HCT116 (cell line): ENCODE measurements around the gene GFOD2. TPM values are rescaled to one million over a fixed set of nuclear protein-coding genes. Genes with fewer than 3 reads are reported as not detected.

ENCODE experiments used
- ATAC-seq: fragments of 200-7000 bp; cut with Tn5 transposase; 2 replicates; pipeline ENCODE4 v1.9.1; 2020; ENCODE audit warnings: mild to moderate bottlenecking, moderate library complexity
- BruUV-seq: library from RNA; stranded (reverse); fragments of 400-500 nt; replicated peaks from 2 replicates; lab custom pipeline; 2021; lab: Mats Ljungman, UMichigan
- CTCF ChIA-PET: fragments of 300-600 bp; sonication (Branson Sonifier 250); formaldehyde crosslinking; loops from one replicate; lab custom pipeline; 2021; ENCODE audit warnings: antibody characterized with exemption; lab: Charles Lee
- POLR2A ChIA-PET: fragments of 300-600, 350-600 bp; sonication (Branson Sonifier 250); formaldehyde crosslinking; loops from one replicate; lab custom pipeline; 2021; ENCODE audit warnings: antibody characterized with exemption; lab: Charles Lee
- RAD21 ChIA-PET, 2 experiments: fragments of 300-600 bp; sonication (Branson Sonifier 250); formaldehyde crosslinking; loops; one replicate each; lab custom pipeline; 2023; ENCODE audit warnings: low total read pairs in 2 of 2; ENCODE audit not compliant: uncharacterized antibody in 2 of 2, unreplicated experiment in 2 of 2, low non-redundant PET in 1 of 2; lab: Charles Lee
- DNase-seq: peaks from one replicate; pipeline ENCODE4 v3.0.0-alpha.2; 2010; ENCODE audit warnings: low read depth, low spot score
- H2AFZ ChIP-seq: fragments of 200-600 bp; shearing (Covaris generic), sonication (generic); 2 replicates; pipeline ENCODE4 v1.6.1; 2017; ENCODE audit warnings: low read depth, mixed run types, mixed read lengths, antibody characterized with exemption, low read length; ENCODE audit not compliant: poor library complexity, severe bottlenecking
- H3K27ac ChIP-seq: 2 replicates; pipeline ENCODE4 v1.5.1; 2012; ENCODE audit warnings: low read depth, low read length
- H3K27me3 ChIP-seq: fragments of 200-600 bp; sonication (generic); 2 replicates; pipeline ENCODE4 v1.6.1; 2016; ENCODE audit warnings: mixed run types, low read length, mixed read lengths; ENCODE audit not compliant: insufficient read depth
- H3K36me3 ChIP-seq, 2 experiments: fragments of 200-500 bp in 1 of 2; fragments of 200-600 bp in 1 of 2; sonication (Bioruptor generic) in 1 of 2; sonication (generic) in 1 of 2; 2 replicates each; pipeline versions ENCODE4 v1.5.1 to v1.6.1; 2014 to 2016; ENCODE audit warnings: low read length in 2 of 2, inconsistent platforms in 1 of 2, mixed read lengths in 1 of 2, mixed run types in 1 of 2; ENCODE audit not compliant: insufficient read depth in 2 of 2, control insufficient read depth in 1 of 2
- H3K4me1 ChIP-seq, 2 experiments: fragments of 200-600 bp in 1 of 2; sonication (generic) in 1 of 2; 2 replicates each; pipeline versions ENCODE4 v1.5.1 to v1.6.1; 2012 to 2017; ENCODE audit warnings: low read length in 2 of 2, inconsistent platforms in 1 of 2, mild to moderate bottlenecking in 1 of 2, mixed read lengths in 1 of 2, mixed run types in 1 of 2, moderate library complexity in 1 of 2; ENCODE audit not compliant: insufficient read depth in 2 of 2, control insufficient read depth in 1 of 2
- H3K4me2 ChIP-seq: fragments of 200-600 bp; sonication (generic); 2 replicates; pipeline ENCODE4 v1.6.1; 2017; ENCODE audit warnings: mixed run types, low read length, mixed read lengths
- H3K4me3 ChIP-seq, 2 experiments: fragments of 200-600 bp in 1 of 2; sonication (generic) in 1 of 2; replicated peaks in 1 of 2; 2 replicates each; pipeline ENCODE4 v1.5.1; 2011 to 2016; ENCODE audit warnings: low read length in 2 of 2, control low read depth in 1 of 2, low read depth in 1 of 2, mild to moderate bottlenecking in 1 of 2, mixed read lengths in 1 of 2, mixed run types in 1 of 2
- H3K79me2 ChIP-seq: fragments of 200-600 bp; sonication (generic); 2 replicates; pipeline ENCODE4 v1.6.1; 2017; ENCODE audit warnings: mild to moderate bottlenecking, mixed run types, low read length, moderate library complexity, mixed read lengths; ENCODE audit not compliant: insufficient read depth
- H3K9ac ChIP-seq: fragments of 200-600 bp; sonication (generic); 2 replicates; pipeline ENCODE4 v1.6.1; 2016; ENCODE audit warnings: low read length, mixed read lengths
- H3K9me2 ChIP-seq: fragments of 200-600 bp; sonication (generic), shearing (Covaris generic); 2 replicates; pipeline ENCODE4 v1.6.1; 2017; ENCODE audit warnings: mixed run types, mild to moderate bottlenecking, moderate library complexity; ENCODE audit not compliant: insufficient read depth
- H3K9me3 ChIP-seq, 2 experiments: fragments of 200-500 bp in 1 of 2; fragments of 200-600 bp in 1 of 2; sonication (Bioruptor generic) in 1 of 2; sonication (generic) in 1 of 2; 2 replicates each; pipeline ENCODE4 v1.6.1; 2014 to 2017; ENCODE audit warnings: low read length in 2 of 2, mixed read lengths in 2 of 2, inconsistent platforms in 1 of 2, low read depth in 1 of 2, mild to moderate bottlenecking in 1 of 2, mixed run types in 1 of 2, moderate library complexity in 1 of 2; ENCODE audit not compliant: control insufficient read depth in 1 of 2, insufficient read depth in 1 of 2
- H4K20me1 ChIP-seq: fragments of 200-600 bp; sonication (generic), shearing (Covaris generic); 2 replicates; pipeline ENCODE4 v1.6.1; 2017; ENCODE audit warnings: mixed run types, mild to moderate bottlenecking, moderate library complexity; ENCODE audit not compliant: insufficient read depth
- EGR1 ChIP-seq: IDR thresholded peaks from 2 replicates; pipeline ENCODE4 v1.6.1; 2012; ENCODE audit warnings: low read depth
- ELF1 ChIP-seq: IDR thresholded peaks from 2 replicates; pipeline ENCODE4 v1.6.1; 2012; ENCODE audit warnings: low read depth, borderline replicate concordance
- EZH2 ChIP-seq: fragments of 200-600 bp; sonication (generic); IDR thresholded peaks from 2 replicates; pipeline ENCODE4 v1.6.1; 2017; ENCODE audit warnings: antibody characterized with exemption, mixed run types
- EZH2phosphoT487 ChIP-seq: fragments of 200-600 bp; IDR thresholded peaks from 2 replicates; pipeline ENCODE4 v1.6.1; 2018; ENCODE audit warnings: antibody characterized with exemption, borderline replicate concordance
- JUND ChIP-seq: IDR thresholded peaks from 2 replicates; pipeline ENCODE4 v1.6.1; 2012
- RAD21 ChIP-seq: IDR thresholded peaks from 2 replicates; pipeline ENCODE4 v1.6.1; 2012; ENCODE audit warnings: low read depth, mild to moderate bottlenecking
- SIN3A ChIP-seq: IDR thresholded peaks from 2 replicates; pipeline ENCODE4 v1.6.1; 2012; ENCODE audit warnings: low read depth
- SP1 ChIP-seq: IDR thresholded peaks from 2 replicates; pipeline ENCODE4 v1.6.1; 2012; ENCODE audit warnings: low read depth
- TCF7L2 ChIP-seq: IDR thresholded peaks from 2 replicates; pipeline ENCODE4 v1.7.0; 2011; ENCODE audit warnings: borderline replicate concordance, inconsistent platforms; ENCODE audit not compliant: insufficient read depth, insufficient read length; ENCODE audit errors: extremely low read depth
- intact Hi-C: fragments of 100-400 bp; cut with micrococcal nuclease; formaldehyde crosslinking; loops from 2 replicates; pipeline ENCODE4 v1.10.0; 2022
- total RNA-seq: library from RNA; stranded (reverse); gene quantifications from one replicate; pipeline ENCODE4 v1.2.1, GENCODE V29; 2021; ENCODE audit not compliant: unreplicated experiment
- TF ChIP-seq, protein P1 (sequence below): IDR thresholded peaks from 2 replicates; pipeline ENCODE4 v1.6.1; 2012; ENCODE audit warnings: low read depth
- TF ChIP-seq, protein P2 (sequence below): IDR thresholded peaks from 2 replicates; pipeline ENCODE4 v1.6.1; 2012

GFOD2 gene
- total RNA-seq, 1 experiment from 2014 or later: 17.4 TPM

GRCh38 chr16:67650023-67650422 lies 69.1 kb downstream of the GFOD2 start:
- H3K9me3 ChIP-seq: no peaks in the 10 kb centered on the region
- ATAC-seq (no peak), DNase-seq (no peak)
- POLR2A ChIA-PET: no interaction called here
- H3K9ac ChIP-seq: no peak overlapping the region
- no peak for TF ChIP-seq RAD21
- TF ChIP-seq ELF1: no peak
- TF ChIP-seq EGR1: no peak
- no peak for TF ChIP-seq EZH2phosphoT487
- no peak for TF ChIP-seq SP1
- TF ChIP-seq, protein P1, sequence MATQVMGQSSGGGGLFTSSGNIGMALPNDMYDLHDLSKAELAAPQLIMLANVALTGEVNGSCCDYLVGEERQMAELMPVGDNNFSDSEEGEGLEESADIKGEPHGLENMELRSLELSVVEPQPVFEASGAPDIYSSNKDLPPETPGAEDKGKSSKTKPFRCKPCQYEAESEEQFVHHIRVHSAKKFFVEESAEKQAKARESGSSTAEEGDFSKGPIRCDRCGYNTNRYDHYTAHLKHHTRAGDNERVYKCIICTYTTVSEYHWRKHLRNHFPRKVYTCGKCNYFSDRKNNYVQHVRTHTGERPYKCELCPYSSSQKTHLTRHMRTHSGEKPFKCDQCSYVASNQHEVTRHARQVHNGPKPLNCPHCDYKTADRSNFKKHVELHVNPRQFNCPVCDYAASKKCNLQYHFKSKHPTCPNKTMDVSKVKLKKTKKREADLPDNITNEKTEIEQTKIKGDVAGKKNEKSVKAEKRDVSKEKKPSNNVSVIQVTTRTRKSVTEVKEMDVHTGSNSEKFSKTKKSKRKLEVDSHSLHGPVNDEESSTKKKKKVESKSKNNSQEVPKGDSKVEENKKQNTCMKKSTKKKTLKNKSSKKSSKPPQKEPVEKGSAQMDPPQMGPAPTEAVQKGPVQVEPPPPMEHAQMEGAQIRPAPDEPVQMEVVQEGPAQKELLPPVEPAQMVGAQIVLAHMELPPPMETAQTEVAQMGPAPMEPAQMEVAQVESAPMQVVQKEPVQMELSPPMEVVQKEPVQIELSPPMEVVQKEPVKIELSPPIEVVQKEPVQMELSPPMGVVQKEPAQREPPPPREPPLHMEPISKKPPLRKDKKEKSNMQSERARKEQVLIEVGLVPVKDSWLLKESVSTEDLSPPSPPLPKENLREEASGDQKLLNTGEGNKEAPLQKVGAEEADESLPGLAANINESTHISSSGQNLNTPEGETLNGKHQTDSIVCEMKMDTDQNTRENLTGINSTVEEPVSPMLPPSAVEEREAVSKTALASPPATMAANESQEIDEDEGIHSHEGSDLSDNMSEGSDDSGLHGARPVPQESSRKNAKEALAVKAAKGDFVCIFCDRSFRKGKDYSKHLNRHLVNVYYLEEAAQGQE: no peak
- TF ChIP-seq TCF7L2: no peak
- TF ChIP-seq SIN3A: no peak
- TF ChIP-seq EZH2: no peak
- TF ChIP-seq, protein P2, sequence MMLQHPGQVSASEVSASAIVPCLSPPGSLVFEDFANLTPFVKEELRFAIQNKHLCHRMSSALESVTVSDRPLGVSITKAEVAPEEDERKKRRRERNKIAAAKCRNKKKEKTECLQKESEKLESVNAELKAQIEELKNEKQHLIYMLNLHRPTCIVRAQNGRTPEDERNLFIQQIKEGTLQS: no peak
- TF ChIP-seq JUND: no peak
- H3K27me3 ChIP-seq: no peaks in the 10 kb centered on the region
- H3K4me3 ChIP-seq: no peak overlapping the region
- H3K36me3 ChIP-seq: no peaks in the 10 kb centered on the region
- peaks cover 2% of the 10 kb centered on the region; the same call in 1 of the 2 replicates for H3K79me2 ChIP-seq
- H3K27ac ChIP-seq: no peak overlapping the region
- RAD21 ChIA-PET: no interaction called here
- CTCF ChIA-PET: no interaction called here
- no peaks in the 10 kb centered on the region for H3K9me2 ChIP-seq
- intact Hi-C loops: no loop called here
- no peak overlapping the region for H2AFZ ChIP-seq
- no peaks in the 10 kb centered on the region for H4K20me1 ChIP-seq
- peaks cover 0 to 13% of the 10 kb centered on the region in 2 experiments; a peak in 1 of 4 replicates for H3K4me1 ChIP-seq
- H3K4me2 ChIP-seq: no peak overlapping the region
- BruUV-seq: no TSS peak
